ENCODE data around the gene FCHSD2.

DNA sequence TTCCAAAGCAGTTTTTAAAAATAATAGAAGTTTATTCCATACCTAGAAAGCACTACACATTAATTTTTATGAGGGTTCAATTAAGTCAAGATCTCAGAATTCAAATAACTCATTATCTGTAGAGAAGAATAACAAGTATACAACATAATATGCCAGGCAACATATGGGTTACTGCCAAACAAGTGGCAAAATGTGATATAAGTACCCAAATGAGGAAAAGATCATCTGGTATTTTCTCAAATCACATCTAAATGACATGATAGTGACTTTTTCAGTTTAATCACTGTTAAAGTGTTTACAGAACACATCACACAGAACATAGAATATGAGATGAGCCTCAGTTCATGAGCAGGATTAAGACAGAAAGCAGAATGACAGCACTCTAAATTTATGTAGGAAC lies 123.3 kb downstream of the FCHSD2 start:
- TF ChIP-seq, protein P1, sequence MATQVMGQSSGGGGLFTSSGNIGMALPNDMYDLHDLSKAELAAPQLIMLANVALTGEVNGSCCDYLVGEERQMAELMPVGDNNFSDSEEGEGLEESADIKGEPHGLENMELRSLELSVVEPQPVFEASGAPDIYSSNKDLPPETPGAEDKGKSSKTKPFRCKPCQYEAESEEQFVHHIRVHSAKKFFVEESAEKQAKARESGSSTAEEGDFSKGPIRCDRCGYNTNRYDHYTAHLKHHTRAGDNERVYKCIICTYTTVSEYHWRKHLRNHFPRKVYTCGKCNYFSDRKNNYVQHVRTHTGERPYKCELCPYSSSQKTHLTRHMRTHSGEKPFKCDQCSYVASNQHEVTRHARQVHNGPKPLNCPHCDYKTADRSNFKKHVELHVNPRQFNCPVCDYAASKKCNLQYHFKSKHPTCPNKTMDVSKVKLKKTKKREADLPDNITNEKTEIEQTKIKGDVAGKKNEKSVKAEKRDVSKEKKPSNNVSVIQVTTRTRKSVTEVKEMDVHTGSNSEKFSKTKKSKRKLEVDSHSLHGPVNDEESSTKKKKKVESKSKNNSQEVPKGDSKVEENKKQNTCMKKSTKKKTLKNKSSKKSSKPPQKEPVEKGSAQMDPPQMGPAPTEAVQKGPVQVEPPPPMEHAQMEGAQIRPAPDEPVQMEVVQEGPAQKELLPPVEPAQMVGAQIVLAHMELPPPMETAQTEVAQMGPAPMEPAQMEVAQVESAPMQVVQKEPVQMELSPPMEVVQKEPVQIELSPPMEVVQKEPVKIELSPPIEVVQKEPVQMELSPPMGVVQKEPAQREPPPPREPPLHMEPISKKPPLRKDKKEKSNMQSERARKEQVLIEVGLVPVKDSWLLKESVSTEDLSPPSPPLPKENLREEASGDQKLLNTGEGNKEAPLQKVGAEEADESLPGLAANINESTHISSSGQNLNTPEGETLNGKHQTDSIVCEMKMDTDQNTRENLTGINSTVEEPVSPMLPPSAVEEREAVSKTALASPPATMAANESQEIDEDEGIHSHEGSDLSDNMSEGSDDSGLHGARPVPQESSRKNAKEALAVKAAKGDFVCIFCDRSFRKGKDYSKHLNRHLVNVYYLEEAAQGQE (IDR thresholded peaks at IDR 0.05; ENCODE audit: insufficient read depth in 1 of 2, low read depth in 2 of 2, low read length in 2 of 2): no peak
- TF ChIP-seq POLR2AphosphoS5 (IDR thresholded peaks at IDR 0.05; ENCODE audit: low read depth, low read length): no peak
- TF ChIP-seq SIN3A (IDR thresholded peaks at IDR 0.05; ENCODE audit: borderline replicate concordance, insufficient read depth, low read length): no peak
- TF ChIP-seq TAF1 (IDR thresholded peaks at IDR 0.05; ENCODE audit: borderline replicate concordance, insufficient read depth, low read length): no peak
- TF ChIP-seq FOXP2 (optimal IDR thresholded peaks at IDR 0.05; ENCODE audit: borderline replicate concordance, extremely low read depth, extremely low read length, insufficient read depth): no peak

Measured in PFSK-1 (cell line).